Measurements from ENCODE around the gene ARHGAP44.
A peak's percentile ranks its signal among the peaks of the same experiment; 100 is the strongest.

The ARHGAP44 gene

GRCh38 chr17:12794919-12795532 is 5.7 kb downstream of the ARHGAP44 start:
- no peak overlapping the region for H3K27ac Mint-ChIP-seq
- no peak overlapping the region for H3K4me3 Mint-ChIP-seq
- peaks cover 3% of the 10 kb centered on the region for H3K27me3 Mint-ChIP-seq
- H3K36me3 Mint-ChIP-seq = peaks cover 2% of the 10 kb centered on the region
- no peak for ATAC-seq (ENCODE audit: low read depth)
- H3K4me1 Mint-ChIP-seq = peaks cover 7% of the 10 kb centered on the region
- DNase-seq (ENCODE audit: low spot score in 2 of 2) = no peak
- H3K9me3 Mint-ChIP-seq = peaks cover 8% of the 10 kb centered on the region

DNA sequence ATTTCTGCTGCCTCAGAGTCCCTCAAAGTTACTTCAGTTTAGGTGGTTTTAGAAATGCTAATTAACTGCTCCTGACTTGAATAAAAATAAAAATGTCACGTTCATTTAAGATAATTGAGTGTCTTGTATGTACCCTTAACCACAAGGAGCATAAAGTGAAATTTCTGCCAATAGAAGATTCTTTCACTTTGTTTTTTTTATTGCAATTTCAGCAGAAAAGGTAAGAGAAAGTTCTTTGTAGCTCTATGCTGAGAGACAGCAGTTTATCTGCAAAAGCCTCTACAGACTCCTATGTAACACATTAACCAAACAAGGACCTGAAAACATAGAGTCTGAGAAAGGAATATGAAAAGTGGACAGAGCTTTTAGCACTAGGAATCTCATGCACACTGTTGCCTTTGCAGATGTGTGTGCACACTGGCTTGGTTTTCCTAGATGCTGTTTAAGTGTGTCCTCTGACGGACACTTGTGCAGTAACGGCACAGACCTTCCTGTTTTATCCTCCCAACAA is 11.6 kb downstream of the ARHGAP44 start:
- Mint-ChIP-seq H3K27me3 (peaks cover 3% of the 10 kb centered on the region), H3K4me1 (no peaks in the 10 kb centered on the region), H3K9me3 (peaks cover 8% of the 10 kb centered on the region), H3K27ac (no peak overlapping the region), H3K36me3 (peaks cover 2% of the 10 kb centered on the region), H3K4me3 (no peak overlapping the region)
- DNase-seq (ENCODE audit: low spot score in 2 of 2) (no peak), ATAC-seq (ENCODE audit: low read depth) (no peak)

GRCh38 chr17:12806630-12807029 is 17.3 kb downstream of the ARHGAP44 start:
- Mint-ChIP-seq H3K4me3 (no peak overlapping the region), H3K4me1 (no peaks in the 10 kb centered on the region), H3K9me3 (peaks cover 10% of the 10 kb centered on the region), H3K36me3 (peaks cover 5% of the 10 kb centered on the region), H3K27ac (no peak overlapping the region), H3K27me3 (peaks cover 6% of the 10 kb centered on the region)
- ATAC-seq (ENCODE audit: low read depth) = no peak
- DNase-seq (ENCODE audit: low spot score in 2 of 2) = no peak

DNA sequence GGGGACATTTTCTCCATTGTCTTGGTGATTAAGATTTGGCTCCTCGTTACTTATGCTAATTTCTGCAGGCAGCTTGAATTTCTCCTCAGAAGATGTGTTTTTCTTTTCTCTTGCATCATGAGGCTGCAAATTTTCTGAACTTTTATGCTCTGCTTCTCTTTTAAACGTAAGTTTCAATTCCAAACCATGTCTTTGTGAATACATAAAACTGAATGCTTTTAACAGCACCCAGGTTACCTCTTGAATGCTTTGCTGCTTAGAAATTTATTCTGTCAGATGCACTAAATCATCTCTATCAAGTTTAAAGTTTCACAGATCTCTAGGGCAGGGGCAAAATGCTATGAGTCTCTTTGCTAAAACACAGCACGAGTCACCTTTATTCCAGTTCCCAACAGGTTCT is 19.4 kb downstream of the ARHGAP44 start:
- H3K4me3 Mint-ChIP-seq = no peak overlapping the region
- ATAC-seq (ENCODE audit: low read depth) = no peak
- peaks cover 10% of the 10 kb centered on the region for H3K9me3 Mint-ChIP-seq
- no peak for DNase-seq (ENCODE audit: low spot score in 2 of 2)
- no peak overlapping the region for H3K27ac Mint-ChIP-seq
- peaks cover 3% of the 10 kb centered on the region for H3K4me1 Mint-ChIP-seq
- peaks cover 6% of the 10 kb centered on the region for H3K27me3 Mint-ChIP-seq
- peaks cover 5% of the 10 kb centered on the region for H3K36me3 Mint-ChIP-seq

- peaks cover 10% of the 10 kb centered on the region for H3K4me1 Mint-ChIP-seq
- H3K36me3 Mint-ChIP-seq = peaks cover 3% of the 10 kb centered on the region
- no peak overlapping the region for H3K4me3 Mint-ChIP-seq
- DNase-seq (ENCODE audit: low spot score in 2 of 2) = no peak
- ATAC-seq (ENCODE audit: low read depth) = no peak
- H3K27ac Mint-ChIP-seq = no peak overlapping the region
- H3K9me3 Mint-ChIP-seq = peaks cover 3% of the 10 kb centered on the region
- H3K27me3 Mint-ChIP-seq = no peaks in the 10 kb centered on the region
Measured at GRCh38 chr17:12812877-12813276, 23.6 kb downstream of the ARHGAP44 start.

GRCh38 chr17:12813664-12814063 is 24.4 kb downstream of the ARHGAP44 start:
- DNase-seq (ENCODE audit: low spot score in 2 of 2) = no peak
- no peak overlapping the region for H3K4me3 Mint-ChIP-seq
- peaks cover 10% of the 10 kb centered on the region for H3K4me1 Mint-ChIP-seq
- H3K27ac Mint-ChIP-seq = no peak overlapping the region
- no peak for ATAC-seq (ENCODE audit: low read depth)
- H3K9me3 Mint-ChIP-seq = peaks cover 3% of the 10 kb centered on the region
- H3K36me3 Mint-ChIP-seq = peaks cover 3% of the 10 kb centered on the region
- H3K27me3 Mint-ChIP-seq = no peaks in the 10 kb centered on the region

- no peak for ATAC-seq (ENCODE audit: low read depth)
- no peaks in the 10 kb centered on the region for H3K27me3 Mint-ChIP-seq
- peaks cover 1% of the 10 kb centered on the region for H3K9me3 Mint-ChIP-seq
- no peak overlapping the region for H3K27ac Mint-ChIP-seq
- H3K4me3 Mint-ChIP-seq = no peak overlapping the region
- H3K4me1 Mint-ChIP-seq = peaks cover 10% of the 10 kb centered on the region
- peaks cover 1% of the 10 kb centered on the region for H3K36me3 Mint-ChIP-seq
- DNase-seq (ENCODE audit: low spot score in 2 of 2) = no peak
Measured at GRCh38 chr17:12814718-12815117, 25.4 kb downstream of the ARHGAP44 start.

GRCh38 chr17:12815642-12816141 is 26.4 kb downstream of the ARHGAP44 start:
- DNase-seq (ENCODE audit: low spot score in 2 of 2) (peak; percentile 19 to 32), ATAC-seq (ENCODE audit: low read depth) (peak; percentile 100)
- Mint-ChIP-seq H3K27ac (peak overlapping the region; percentile 38), H3K9me3 (peaks cover 2% of the 10 kb centered on the region), H3K27me3 (no peaks in the 10 kb centered on the region), H3K36me3 (peaks cover 2% of the 10 kb centered on the region), H3K4me3 (peak overlapping the region; percentile 63), H3K4me1 (peaks cover 10% of the 10 kb centered on the region)

- Mint-ChIP-seq H3K27me3 (no peaks in the 10 kb centered on the region), H3K27ac (no peak overlapping the region), H3K4me3 (no peak overlapping the region), H3K9me3 (peaks cover 2% of the 10 kb centered on the region), H3K36me3 (peaks cover 2% of the 10 kb centered on the region), H3K4me1 (no peaks in the 10 kb centered on the region)
- DNase-seq (ENCODE audit: low spot score in 2 of 2) (no peak), ATAC-seq (ENCODE audit: low read depth) (no peak)
Measured at GRCh38 chr17:12821376-12821940, 32.2 kb downstream of the ARHGAP44 start.

DNA sequence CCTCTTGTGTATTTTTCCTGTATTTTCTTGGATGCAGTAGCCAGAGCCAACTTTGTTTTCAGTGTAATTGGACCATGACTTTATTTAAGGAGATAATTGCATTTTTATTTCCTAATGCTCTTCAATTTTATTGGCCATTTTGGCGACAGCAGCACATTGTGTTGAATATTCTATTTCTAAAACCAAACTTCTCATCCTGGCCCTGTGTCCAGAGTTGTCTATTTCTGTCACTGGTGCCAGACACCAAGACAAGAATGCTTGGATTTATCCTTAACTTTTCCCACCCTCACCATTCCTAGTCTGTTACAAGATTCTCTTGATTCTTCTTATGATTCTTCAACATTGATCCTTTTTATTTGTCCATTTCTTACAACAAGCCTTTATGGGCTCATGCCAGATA is 37.1 kb downstream of the ARHGAP44 start:
- Mint-ChIP-seq H3K36me3 (no peaks in the 10 kb centered on the region), H3K9me3 (peaks cover 3% of the 10 kb centered on the region), H3K4me1 (no peaks in the 10 kb centered on the region), H3K27me3 (no peaks in the 10 kb centered on the region), H3K4me3 (no peak overlapping the region), H3K27ac (no peak overlapping the region)
- no peak for DNase-seq (ENCODE audit: low spot score in 2 of 2)
- ATAC-seq (ENCODE audit: low read depth) = no peak

DNA sequence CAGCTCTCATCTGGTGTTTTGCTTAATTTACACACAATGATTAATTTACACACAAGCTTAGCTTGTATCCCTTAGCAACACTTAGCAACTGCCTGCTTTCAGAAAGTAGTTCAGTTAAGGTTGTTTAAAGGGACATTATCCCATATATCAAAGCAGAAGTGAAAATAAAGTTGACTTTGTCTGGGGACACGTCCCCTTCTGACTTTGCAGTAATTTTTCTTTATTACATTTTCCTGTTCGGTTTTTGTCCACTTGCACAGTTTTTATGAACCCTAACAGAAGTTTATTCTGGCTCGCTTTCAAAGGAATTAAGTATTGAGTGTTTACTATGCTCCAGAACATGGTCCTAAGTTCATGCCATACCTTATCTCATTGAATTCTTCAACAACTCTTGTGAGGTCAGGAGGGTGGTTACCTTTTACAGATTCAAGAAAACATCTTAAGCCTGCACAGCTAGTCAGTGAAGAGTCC is 41.5 kb downstream of the ARHGAP44 start:
- Mint-ChIP-seq H3K4me3 (no peak overlapping the region), H3K9me3 (peaks cover 14% of the 10 kb centered on the region), H3K27me3 (no peaks in the 10 kb centered on the region), H3K27ac (no peak overlapping the region), H3K36me3 (peaks cover 8% of the 10 kb centered on the region), H3K4me1 (no peaks in the 10 kb centered on the region)
- no peak for DNase-seq (ENCODE audit: low spot score in 2 of 2)
- no peak for ATAC-seq (ENCODE audit: low read depth)

DNA sequence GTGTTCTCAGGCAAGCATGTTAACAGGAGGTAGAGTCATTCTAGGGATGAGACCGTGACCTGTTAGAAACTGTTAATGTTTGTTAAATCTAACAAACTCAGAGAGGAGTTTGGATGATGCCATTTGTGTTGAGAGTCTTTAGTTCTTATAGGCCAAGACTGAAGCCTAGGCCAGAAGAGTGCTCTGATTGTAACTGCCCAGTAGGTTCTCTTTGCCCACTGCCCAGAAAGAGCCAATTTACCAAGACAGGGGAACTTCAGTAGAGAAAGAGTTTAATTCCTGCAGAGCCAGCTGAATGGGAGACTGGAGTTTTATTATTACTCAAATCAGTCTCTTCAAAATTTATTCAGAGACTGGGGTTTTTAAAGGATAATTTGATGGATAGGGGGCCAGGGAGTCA is 42.5 kb downstream of the ARHGAP44 start:
- H3K9me3 Mint-ChIP-seq = peaks cover 14% of the 10 kb centered on the region
- no peak overlapping the region for H3K27ac Mint-ChIP-seq
- ATAC-seq (ENCODE audit: low read depth) (no peak), DNase-seq (ENCODE audit: low spot score in 2 of 2) (no peak)
- peaks cover 8% of the 10 kb centered on the region for H3K36me3 Mint-ChIP-seq
- no peaks in the 10 kb centered on the region for H3K4me1 Mint-ChIP-seq
- H3K27me3 Mint-ChIP-seq = no peaks in the 10 kb centered on the region
- no peak overlapping the region for H3K4me3 Mint-ChIP-seq

DNA sequence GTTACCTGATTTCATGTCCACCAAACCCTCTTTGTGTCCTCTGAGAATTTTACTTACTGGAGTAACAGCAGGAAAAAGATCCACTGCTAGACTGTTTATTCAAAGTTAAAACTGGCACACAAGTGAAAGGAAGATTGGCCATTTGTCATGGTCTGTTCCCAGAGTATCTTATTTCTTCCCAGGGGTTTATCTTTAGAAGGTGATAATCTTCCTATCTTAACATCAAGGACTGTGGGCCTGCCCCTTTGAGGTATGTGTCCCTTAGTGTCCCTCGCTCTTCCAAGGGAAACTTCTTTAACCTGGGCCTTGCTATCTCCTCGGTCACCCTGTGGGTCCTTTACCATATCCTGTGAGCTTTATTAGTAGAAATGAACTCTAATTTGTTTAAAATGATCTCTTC is 49.7 kb downstream of the ARHGAP44 start:
- Mint-ChIP-seq H3K4me3 (no peak overlapping the region), H3K4me1 (no peaks in the 10 kb centered on the region), H3K27ac (no peak overlapping the region), H3K9me3 (peaks cover 3% of the 10 kb centered on the region), H3K36me3 (no peaks in the 10 kb centered on the region), H3K27me3 (no peaks in the 10 kb centered on the region)
- ATAC-seq (ENCODE audit: low read depth) (no peak), DNase-seq (ENCODE audit: low spot score in 2 of 2) (no peak)

GRCh38 chr17:12842936-12843335 is 53.6 kb downstream of the ARHGAP44 start:
- no peak for ATAC-seq (ENCODE audit: low read depth)
- no peak for DNase-seq (ENCODE audit: low spot score in 2 of 2)
- H3K9me3 Mint-ChIP-seq = peaks cover 3% of the 10 kb centered on the region
- no peak overlapping the region for H3K4me3 Mint-ChIP-seq
- H3K27ac Mint-ChIP-seq = no peak overlapping the region
- no peaks in the 10 kb centered on the region for H3K4me1 Mint-ChIP-seq
- no peaks in the 10 kb centered on the region for H3K36me3 Mint-ChIP-seq
- no peaks in the 10 kb centered on the region for H3K27me3 Mint-ChIP-seq

DNA sequence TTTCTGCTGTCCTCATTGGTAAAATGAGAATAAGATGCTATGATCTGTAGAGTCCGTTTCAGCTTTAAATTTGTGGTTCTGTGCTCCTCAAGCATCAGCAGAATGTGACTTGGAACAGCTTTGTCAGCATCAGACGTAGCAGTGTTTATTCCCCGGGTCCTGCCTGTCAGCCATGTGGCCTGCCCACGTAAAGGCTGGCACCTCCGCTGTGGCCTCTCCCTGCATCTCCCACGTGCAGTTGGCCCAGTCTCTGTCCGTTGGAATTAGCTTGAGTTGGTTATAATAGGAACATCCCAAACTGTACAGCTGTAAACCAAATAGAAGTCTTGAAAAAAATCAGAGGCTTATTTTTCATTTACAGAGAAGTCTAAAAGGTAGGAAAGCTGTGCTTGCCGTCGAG is 61.7 kb downstream of the ARHGAP44 start:
- DNase-seq (ENCODE audit: low spot score in 2 of 2) = no peak
- ATAC-seq (ENCODE audit: low read depth) = no peak
- Mint-ChIP-seq H3K27me3 (no peaks in the 10 kb centered on the region), H3K9me3 (no peaks in the 10 kb centered on the region), H3K4me1 (no peaks in the 10 kb centered on the region), H3K27ac (no peak overlapping the region), H3K4me3 (no peak overlapping the region), H3K36me3 (peaks cover 2% of the 10 kb centered on the region)

Measured in memory B cell (primary cell).